Jurkat, Clone E6-1 (cell line): ENCODE measurements around the gene PDK4.
"Not testable (repeated sequence)": the region's sequence is repeated elsewhere in the genome, so short reads cannot be mapped to it uniquely, and the experiment has no call there.

Source experiments
- DNase-seq: peaks from one replicate; pipeline ENCODE4 v3.0.0-alpha.2; 2011; ENCODE audit warnings: low read depth, low spot score
- H3K4me3 ChIP-seq: 2 replicates; pipeline ENCODE4 v1.5.1; 2011; ENCODE audit warnings: mild to moderate bottlenecking, low read length, control low read depth, moderate library complexity

PDK4 gene

DNA sequence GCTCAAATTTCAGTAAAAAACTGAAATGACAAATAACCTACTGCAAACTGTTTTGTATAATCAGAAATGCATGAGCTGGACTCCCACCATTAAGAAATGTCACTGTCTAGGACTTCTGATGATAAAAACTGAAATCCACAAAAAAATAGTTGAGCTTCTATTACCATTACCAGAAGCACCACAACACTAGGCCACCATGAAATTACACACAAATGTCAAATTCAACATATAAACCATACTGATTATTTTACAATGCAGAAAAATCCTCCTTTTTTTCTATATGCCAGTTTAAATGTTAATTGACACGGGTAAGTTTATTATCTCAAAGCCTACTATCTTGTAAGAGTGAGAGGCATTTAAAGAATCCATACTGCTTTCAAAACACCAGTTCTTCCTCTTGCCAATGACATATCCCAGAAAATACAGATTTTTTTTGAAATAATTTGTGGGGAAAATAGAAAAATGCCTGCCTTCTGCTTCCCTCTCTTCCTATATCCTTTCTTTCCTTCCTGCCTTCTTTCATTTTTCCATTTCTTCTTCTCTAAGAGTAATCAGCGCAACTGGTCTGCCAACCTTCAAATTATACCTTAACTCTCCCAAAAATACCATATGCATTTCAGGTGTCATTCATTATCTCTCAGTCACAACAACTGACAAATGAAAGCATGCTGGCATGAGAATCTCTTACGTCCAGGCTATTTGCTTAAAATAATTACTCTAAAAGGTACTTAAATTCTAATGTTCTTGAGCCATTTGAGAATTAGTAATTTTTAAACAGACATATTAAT is 12.3 kb downstream of the PDK4 start:
- H3K4me3 ChIP-seq, result no peak overlapping the region
- no peak for DNase-seq

DNA sequence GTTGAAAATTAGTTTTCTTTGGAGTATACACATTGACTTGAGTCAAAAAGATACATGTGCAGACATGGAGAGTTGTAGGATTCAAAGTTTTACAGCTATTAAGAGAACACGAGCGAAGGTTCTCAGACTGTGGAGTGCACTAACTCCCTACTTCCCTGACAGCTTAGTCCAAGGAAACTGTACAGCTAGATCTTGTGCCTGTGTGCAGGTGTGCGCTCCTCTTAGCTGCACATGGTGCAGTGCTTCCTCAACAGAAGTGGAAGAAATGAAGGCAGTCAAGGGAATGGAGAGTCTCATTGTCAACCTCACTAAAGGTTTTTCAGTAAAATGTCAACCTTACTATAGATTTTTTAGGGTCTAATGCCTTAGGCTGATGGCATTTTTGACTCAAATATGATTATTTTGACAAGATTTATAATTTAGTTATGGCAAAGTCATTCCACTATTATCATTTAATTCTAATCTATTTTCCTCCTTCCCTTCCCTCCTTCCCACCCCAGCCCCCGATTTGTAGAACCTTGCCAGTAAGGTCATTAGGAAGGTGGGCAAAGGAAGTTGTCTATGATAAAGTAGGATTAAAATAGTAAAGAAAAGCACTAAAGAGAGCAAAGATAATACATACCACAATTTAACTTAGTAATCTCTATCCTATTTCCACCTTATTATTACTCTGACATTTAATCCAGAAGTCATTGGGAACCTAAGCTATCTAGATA is 13.6 kb downstream of the PDK4 start:
- no peak for DNase-seq
- no peak overlapping the region for H3K4me3 ChIP-seq

DNA sequence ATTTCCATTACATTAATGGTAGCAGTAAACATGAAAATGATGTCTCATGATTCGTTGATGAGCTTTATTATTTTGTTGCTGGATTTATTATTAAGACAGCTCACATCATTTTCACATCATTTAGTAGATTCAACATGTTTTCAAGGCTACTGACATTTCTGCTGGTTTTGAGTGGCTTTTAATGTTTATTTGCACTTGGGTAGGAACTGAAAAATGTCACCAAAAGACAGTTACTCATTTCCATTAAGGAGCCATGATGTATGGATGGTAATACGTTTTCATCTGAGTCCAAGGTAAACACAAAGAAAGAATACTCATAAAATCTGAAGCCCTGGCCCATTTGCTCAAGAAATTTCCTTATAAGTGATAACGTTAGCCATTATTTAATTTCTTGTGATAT is 14.8 kb downstream of the PDK4 start:
- no peak for DNase-seq
- H3K4me3 ChIP-seq, result no peak overlapping the region

DNA sequence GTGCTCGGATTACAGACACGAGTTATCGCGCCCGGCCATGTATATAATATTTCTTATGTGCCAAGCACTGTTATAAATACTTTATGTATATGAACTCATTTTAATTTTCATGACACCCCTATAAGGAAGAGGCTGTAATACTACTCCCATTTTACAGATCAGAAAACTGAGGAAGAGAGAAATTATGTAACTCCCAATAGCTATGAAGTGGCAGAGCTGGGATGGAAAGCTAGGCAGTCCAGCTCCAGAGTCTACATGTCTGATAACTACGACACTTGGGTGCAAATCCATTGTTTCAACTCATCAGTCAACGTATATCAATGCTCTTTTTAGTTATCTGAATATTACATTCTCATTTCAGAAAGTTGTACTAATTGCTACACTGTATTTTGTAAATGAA is 17.0 kb downstream of the PDK4 start:
- DNase-seq, result no peak
- no peak overlapping the region for H3K4me3 ChIP-seq

DNA sequence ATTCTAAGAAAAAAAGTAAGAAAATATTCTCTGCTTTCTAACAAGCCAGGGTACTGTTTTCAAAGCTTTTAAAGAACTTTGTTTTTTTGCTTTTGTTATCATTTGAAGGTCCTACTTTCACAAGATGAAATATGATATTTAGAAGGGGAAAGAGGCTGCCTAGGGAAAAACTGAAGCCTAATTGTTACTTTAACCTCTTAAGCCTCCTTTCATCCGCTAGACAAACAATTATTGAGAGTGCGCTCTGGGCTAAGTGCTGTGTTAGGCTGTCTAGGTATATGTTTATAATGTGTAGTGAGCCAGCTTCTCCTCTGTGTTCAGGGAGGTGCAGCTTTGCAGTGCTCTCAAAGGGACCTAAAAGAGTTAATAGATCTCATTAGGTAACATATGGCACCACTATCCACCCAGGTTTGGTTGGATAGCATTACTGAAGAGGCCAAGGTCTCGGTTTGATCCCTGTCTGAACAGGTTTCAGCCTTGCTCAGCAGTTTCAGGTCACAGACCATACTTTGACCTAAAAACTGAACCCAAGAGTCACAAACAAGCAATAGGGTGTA is 17.9 kb downstream of the PDK4 start:
- H3K4me3 ChIP-seq, result no peak overlapping the region
- no peak for DNase-seq

DNA sequence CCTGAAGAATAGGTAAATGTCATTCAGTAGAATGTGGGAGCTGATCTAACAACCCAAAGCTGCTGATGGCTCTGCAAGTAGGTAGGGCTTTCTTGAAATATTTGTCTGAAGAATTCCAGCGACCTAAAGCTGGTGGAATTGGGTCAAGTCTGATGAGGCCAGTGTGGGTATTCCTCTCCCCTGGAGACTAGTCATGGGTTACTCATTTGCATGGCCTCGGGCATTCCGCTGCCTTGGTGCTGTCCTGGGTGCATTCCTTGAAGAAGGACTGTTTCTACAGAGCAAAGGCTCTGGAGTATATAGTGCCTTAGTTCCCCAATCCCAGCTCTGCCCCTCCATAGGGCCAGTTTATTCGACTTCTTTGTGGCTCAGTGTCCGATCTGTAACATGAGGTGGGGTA is 19.2 kb downstream of the PDK4 start:
- no peak for DNase-seq

DNA sequence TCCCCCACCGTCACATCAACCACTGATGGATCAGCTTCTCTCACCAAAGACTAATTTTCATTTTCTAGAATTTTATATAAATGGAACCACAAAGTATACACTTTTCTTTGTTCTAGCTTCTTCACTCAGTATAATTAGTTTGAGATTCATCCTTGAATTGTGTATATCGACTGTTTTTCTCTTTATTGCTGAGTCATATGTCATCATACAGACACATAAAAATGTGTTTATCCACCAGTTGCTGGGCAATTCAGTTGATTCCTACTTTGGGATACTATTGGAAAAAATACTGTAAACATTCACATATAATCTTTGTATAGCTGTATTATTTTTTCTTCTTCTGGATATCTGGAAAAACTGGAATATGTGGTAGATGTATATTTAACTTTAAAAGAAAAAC is 26.6 kb downstream of the PDK4 start:
- no peak overlapping the region for H3K4me3 ChIP-seq
- no peak for DNase-seq

More for the DNA sequence above, 19.2 kb downstream of the PDK4 start:
- H3K4me3 ChIP-seq, result no peak overlapping the region

DNA sequence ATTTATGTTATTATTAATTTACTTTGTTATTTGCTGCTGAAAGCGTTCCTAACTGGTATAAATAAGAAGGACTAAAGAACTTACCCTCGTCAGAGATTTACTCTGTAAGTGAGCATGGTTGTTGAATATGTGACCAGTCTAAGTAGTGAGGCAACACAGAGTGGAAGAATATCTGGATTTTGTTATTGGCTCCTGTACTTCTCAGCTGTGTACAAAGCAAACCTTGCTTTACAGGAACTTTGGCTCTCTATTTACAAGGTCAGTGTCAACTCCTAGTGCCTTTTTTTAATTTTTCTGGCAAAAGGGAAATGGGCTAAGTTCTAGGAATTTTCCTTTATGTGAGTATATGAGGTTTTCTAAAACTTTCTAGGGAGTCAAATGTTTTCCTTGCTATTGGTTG is 35.6 kb downstream of the PDK4 start:
- no peak for DNase-seq
- no peak overlapping the region for H3K4me3 ChIP-seq

DNA sequence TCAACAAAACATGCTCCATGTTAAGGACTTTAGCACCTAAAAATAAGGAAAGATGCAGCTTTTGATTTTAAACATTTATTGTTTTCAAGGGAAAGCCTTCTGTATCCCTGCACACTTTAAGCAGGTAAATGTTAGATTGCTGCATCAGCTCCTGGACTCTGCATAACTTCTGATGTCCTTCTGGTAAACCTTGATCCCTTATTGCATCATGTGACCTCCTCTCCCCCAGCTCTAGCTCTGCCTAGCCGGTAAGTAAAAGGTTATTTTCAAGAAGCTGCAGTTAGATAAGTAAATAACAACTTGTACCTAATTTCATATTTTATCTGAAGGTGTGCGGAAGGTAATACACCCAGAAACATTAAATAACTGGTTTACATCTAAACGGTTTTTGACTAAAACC is 37.5 kb downstream of the PDK4 start:
- H3K4me3 ChIP-seq, result no peak overlapping the region
- no peak for DNase-seq

DNA sequence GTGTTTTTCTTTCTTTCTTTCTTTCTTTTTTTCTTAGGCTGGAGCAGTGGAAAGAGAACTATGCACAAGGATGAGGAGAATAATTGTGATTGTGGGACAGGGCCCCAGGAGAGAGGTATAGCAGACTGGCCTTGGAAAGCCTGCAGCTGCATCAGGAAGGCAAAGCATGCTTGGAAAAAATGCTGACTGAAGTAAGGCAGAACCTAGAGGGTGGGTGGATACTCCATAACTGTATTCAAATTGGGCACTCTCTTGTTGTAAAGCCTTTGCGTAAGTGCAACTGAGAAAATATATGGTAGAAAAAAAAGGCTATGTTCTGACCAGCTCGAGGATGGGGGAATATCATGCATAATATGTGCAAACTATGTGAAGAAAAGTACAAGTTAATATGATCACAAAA is 39.5 kb downstream of the PDK4 start:
- no peak for DNase-seq
- H3K4me3 ChIP-seq, result no peak overlapping the region

DNA sequence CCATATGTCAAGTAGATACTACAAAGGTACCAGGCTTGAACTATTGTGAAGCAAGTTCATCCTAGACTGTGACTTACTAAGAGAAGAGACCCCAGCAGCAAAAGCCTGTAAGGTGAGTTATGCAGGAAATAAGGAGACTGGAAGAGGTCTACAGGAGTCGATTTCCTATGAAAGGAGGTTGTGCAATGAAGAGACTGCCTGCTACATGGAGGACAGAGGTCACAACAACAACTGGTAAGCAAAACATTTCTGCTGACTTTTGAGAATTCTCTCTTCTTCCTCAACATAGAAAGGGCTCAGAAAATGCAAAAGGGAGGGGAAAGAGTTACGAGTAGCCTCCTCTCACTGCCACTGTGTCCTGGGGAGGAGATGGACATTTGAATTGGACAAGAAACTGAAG is 42.4 kb downstream of the PDK4 start:
- no peak for DNase-seq
- H3K4me3 ChIP-seq, result no peak overlapping the region

DNA sequence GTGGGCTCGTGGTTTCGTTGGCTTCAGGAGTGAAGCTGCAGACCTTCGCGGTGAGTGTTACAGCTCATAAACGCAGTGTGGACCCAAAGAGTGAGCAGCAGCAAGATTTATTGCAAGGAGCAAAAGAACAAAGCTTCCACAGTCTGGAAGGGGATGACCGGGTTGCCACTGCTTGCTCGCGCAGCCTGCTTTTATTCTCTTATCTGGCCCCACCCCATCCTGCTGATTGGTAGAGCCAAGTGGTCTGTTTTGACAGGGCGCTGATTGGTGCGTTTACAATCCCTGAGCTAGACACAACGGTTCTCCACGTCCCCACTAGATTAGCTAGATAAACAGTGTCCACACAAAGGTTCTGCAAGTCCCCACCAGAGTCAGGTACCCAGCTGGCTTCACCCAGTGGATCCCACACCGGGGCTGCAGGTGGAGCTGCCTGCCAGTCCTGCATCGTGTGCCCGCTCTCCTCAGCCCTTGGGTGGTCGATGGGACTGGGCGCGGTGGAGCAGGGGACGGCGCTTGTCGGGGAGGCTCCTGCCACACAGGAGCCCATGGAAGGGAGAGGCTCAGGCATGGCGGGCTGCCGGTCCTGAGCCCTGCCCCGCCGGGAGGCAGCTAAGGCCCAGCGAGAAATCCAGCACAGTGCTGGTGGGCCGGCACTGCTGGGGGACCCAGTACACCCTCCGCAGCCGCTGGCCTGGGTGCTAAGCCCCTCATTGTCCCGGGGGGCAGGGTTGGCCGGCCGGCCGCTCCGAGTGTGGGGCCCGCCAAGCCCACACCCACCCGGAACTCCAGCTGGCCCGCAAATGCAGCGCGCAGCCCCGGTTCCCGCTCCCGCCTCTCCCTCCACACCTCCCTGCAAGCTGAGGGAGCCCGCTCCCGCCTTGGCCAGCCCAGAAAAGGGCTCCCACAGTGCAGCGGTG is 44.0 kb downstream of the PDK4 start:
- not testable (repeated sequence) for H3K4me3 ChIP-seq, DNase-seq

DNA sequence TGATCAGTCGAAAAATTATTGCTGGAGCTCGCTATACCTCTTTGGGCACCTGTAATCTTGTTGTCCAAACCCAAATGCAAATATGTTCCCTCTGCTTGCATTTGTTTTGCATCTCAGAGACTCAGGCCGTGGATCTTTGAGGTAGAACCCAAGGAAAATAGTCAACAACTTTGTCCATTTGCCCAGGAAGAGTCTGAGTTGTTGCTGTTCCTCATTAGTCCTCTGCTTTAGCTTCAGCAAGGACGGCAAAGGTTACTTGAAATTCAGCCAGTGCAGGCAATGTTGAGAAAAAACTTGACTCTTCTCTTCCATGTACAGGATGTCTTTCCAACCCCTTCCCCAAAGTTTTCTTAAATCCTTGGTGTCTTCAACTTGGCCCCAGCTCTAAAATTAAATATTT is 45.8 kb downstream of the PDK4 start:
- H3K4me3 ChIP-seq, result no peak overlapping the region
- no peak for DNase-seq

DNA sequence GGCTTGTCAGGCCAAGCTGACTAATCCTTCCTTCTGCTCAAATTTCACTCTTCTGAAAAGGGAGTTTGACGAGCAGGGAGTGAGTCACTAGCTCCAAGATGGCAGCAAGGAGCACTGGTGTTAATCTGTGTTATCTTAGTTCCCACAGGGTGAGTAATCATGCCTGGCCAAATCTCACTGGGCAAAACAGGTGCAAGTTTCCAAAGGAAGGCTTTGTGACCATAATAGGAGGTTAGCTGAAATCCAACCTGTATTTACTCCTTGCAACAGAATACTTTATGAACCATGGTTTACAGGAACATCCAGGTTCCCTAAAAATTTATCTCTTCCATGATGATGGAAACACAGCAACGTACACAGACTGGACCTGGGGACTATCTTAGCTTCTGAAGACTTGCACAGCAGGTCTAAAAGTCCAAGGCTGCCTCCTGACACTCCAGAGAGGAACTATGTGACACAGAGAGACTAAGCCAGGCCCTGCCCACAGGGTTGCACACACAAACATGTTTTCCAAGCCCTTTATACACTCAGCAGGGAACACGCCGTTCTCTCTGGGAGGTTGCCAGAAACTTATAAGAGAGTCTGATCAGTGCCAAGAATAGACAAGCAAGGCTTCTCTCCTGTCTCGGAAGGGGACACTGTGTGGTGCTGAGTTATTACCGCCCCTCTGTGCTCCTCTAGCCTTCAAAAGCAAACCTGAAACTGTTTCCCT is 46.3 kb downstream of the PDK4 start:
- H3K4me3 ChIP-seq, result no peak overlapping the region
- DNase-seq, result no peak

DNA sequence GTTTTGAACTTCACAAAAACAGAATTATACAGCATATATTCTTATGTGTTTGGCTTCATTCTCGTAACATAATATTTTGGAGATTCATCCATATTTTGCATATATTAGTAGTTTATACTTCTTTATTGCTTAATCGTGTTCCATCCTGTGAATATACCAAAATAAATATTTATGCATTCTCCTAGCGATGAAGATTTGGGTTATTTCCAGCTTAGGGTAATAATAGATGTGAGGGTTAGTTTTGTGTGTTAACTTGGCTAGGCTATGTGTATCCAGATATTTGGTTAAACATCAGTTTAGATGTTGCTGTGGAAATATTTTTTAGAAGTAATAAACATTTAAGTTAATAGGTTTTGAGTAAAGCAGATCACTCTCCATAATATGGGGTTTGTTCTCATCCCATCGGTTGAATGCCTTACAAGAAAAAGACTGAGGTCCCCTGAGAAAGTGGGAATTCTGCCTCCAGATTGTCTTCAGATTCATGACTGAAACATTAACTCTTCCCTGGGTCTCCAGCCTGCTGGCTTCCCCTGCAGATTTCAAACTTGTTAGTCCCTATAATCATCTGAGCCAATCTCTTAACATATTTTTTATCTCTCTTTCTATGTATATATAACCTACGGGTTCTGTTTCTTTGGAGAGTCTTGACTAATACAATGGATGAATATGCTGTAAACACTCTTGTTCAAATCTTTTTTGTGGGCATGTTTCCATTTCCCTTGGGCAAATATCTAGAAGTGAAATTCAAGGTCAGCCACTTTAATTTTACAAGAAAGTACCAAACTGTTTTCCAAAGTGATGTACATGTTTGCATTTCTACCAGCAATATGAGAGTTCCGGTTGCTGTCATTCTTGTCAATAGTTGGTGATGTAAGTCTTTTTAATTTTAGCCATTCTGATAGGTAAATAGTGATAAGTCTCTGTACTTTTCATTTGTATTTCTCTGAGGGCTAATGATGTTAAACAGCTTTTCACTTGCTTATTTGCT is 48.7 kb downstream of the PDK4 start:
- no peak for DNase-seq
- H3K4me3 ChIP-seq, result no peak overlapping the region

DNA sequence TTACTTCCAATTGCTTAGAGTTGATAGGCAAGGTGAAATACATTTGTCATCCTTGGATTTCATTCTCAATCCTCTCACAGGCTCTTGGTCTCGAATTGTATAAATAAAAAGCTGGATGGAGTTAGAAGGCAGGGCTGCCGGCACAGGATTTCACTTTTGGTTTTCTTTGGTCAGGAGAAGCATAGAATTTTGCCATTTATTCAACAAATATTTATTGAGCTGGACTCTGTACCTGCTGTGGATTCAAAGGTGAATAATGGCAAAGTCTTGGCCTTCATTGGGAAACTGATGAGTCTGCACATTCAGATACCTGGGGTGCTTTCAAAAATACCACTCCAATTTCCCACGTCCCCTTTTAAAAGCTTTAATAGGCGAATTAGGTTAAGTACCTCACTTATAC is 49.7 kb downstream of the PDK4 start:
- DNase-seq, result no peak
- no peak overlapping the region for H3K4me3 ChIP-seq

DNA sequence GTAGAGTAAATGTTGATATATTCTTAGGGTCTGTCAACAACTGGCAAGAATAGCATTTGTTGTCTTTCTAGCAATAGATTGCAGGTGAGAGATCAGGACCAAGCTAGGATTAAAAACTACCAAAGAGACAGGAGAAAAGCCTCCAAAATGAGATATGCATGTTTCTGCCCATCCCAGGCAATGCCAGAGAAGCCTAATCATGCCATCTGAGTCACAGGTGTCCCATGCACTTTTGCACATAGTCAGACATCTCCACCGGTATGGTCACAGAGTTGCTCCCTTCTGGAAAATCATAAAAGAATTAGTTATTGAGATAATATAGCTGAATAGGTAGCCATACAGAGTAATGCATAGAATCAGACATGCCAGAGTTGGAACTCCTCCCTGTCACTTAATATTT is 50.6 kb downstream of the PDK4 start:
- DNase-seq, result no peak

More for the DNA sequence above, 50.6 kb downstream of the PDK4 start:
- H3K4me3 ChIP-seq, result no peak overlapping the region
